Stomach (tissue), 9 donors: Measurements from ENCODE around the gene COMMD9. TPM values are rescaled to one million over a fixed set of nuclear protein-coding genes. Genes with fewer than 3 reads are reported as not detected.
"Not testable (repeated sequence)": the region's sequence is repeated elsewhere in the genome, so short reads cannot be mapped to it uniquely, and the experiment has no call there.

Experiments used
- DNase-seq, 2 donors: peaks; one replicate each; pipeline versions ENCODE4 v3.0.0 to v3.0.0-alpha.2; 2013 to 2019
- H3K27ac ChIP-seq, 5 donors: fragments of 200-600 bp in 4 of 5; sonication (generic) in 4 of 5; one replicate each; pipeline ENCODE4 v1.5.1; 2013 to 2019; ENCODE audit warnings: mild to moderate bottlenecking in 1 of 5, moderate library complexity in 1 of 5
- H3K27me3 ChIP-seq, 3 donors: fragments of 200-600 bp; sonication (generic); one replicate each; pipeline ENCODE4 v1.5.1; 2017 to 2019; ENCODE audit warnings: mixed run types in 1 of 3
- H3K36me3 ChIP-seq, 4 donors: fragments of 200-600 bp; sonication (generic); 1 replicate in 3 of 4; 2 replicates in 1 of 4; pipeline ENCODE4 v1.5.1; 2016 to 2019
- H3K4me1 ChIP-seq, 4 donors: fragments of 200-600 bp; sonication (generic); one replicate each; pipeline ENCODE4 v1.5.1; 2016 to 2019
- H3K4me3 ChIP-seq, 4 donors: fragments of 200-600 bp; sonication (generic) in 3 of 4; one replicate each; pipeline ENCODE4 v1.5.1; 2016 to 2019; ENCODE audit warnings: mild to moderate bottlenecking in 1 of 4
- H3K9me3 ChIP-seq, 4 donors: fragments of 200-600 bp; sonication (generic); one replicate each; pipeline ENCODE4 v1.5.1; 2016 to 2019
- CTCF ChIP-seq, 7 experiments: fragments of 450-650 bp in 4 of 7; fragments of 200-600 bp in 3 of 7; sonication (generic) in 3 of 7; IDR thresholded peaks; one replicate each; pipeline ENCODE4 v1.5.1; 2016 to 2019; ENCODE audit warnings: antibody characterized with exemption in 7 of 7, control low read depth in 2 of 7, mild to moderate bottlenecking in 1 of 7
- EP300 ChIP-seq: sonication (generic); formaldehyde crosslinking; IDR thresholded peaks from one replicate; pipeline ENCODE4 v1.6.1; 2017; ENCODE audit warnings: antibody characterized with exemption
- POLR2A ChIP-seq, 4 donors: fragments of 450-650 bp; IDR thresholded peaks; one replicate each; pipeline ENCODE4 v1.6.1; 2016; ENCODE audit warnings: antibody characterized with exemption in 4 of 4, control low read depth in 2 of 4, mild to moderate bottlenecking in 1 of 4, moderate library complexity in 1 of 4
- POLR2AphosphoS5 ChIP-seq, 3 donors: sonication (generic); formaldehyde crosslinking; IDR thresholded peaks; one replicate each; pipeline ENCODE4 v1.6.1; 2016; ENCODE audit warnings: antibody characterized with exemption in 3 of 3
- WGBS, 5 donors: extraction: QIAGEN DNeasy Blood & Tissue Kit in 3 of 5; methylation state at CpG; one replicate each; pipeline versions ENCODE4 v1.1.5 to v1.1.7; 2013 to 2018; 5-methylcytosine and 5-hydroxymethylcytosine counted together
- intact Hi-C: fragments of 100-400 bp; cut with DNase I; formaldehyde crosslinking; loops from one replicate; pipeline ENCODE4 v1.15.1; 2023; ENCODE audit warnings: low total_unique reads
- polyA plus RNA-seq, 3 donors: library from polyadenylated mRNA; stranded (reverse); fragments of 200-250 nt; gene quantifications; one replicate each; pipeline ENCODE4 v1.2.3, GENCODE V29; 2013
- total RNA-seq, 5 donors: library from RNA; depleted of rRNA; stranded (reverse); fragments of >200 nt; gene quantifications; one replicate each; pipeline versions ENCODE4 v1.1.0 to v1.2.3, GENCODE V29; 2014 to 2016
- donor health status: healthy with polysubstance abuse.
- donor health status: Bipolar disorder and iron deficiency.
- donor health status: healthy.

COMMD9 gene
- total and polyA plus RNA-seq, 8 donors: 2.9 to 53.8 (median 31.2) TPM

DNA sequence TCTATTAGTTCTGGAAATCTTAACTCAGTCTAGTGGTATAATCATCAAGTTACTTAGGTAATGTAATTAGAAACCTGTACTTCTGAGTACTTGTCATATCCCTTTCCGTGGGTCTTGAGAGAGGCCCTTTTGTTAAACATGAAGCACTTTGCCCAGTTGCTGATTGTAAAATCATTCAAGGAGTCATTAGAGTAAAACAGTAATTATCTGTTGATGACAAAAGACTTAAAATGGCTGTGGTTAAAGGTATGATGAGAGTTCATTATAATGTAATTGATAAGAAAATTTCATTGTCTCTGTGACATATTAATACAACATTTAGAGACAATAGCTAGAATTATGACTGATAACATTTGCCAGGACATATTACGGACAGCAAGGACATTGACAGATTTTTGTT is 41.2 kb upstream of the COMMD9 start:
- TF ChIP-seq POLR2A (IDR thresholded peaks at IDR 0.05) (no peak), CTCF (IDR thresholded peaks at IDR 0.05) (no peak), EP300 (no peak), POLR2AphosphoS5 (IDR thresholded peaks at IDR 0.05) (no peak)
- intact Hi-C loops: no loop called here
- no peak for DNase-seq

GRCh38 chr11:36328966-36329673 is 39.9 kb upstream of the COMMD9 start:
- WGBS, 5 donors: 56 to 79% (median 66%) methylated on average over 2 of the region's 2 CpGs
- intact Hi-C loops: no loop called here
- no peaks in the 10 kb centered on the region for H3K9me3 ChIP-seq

More for the DNA sequence above, 41.2 kb upstream of the COMMD9 start:
- Histone ChIP-seq H3K27me3 (no peaks in the 10 kb centered on the region), H3K27ac (no peak overlapping the region), H3K4me1 (no peaks in the 10 kb centered on the region), H3K36me3 (no peaks in the 10 kb centered on the region), H3K9me3 (no peaks in the 10 kb centered on the region), H3K4me3 (no peak overlapping the region)
- whole genome bisulfite sequencing, 5 donors: 70 to 93% (median 83%) methylated on average over 2 of the region's 2 CpGs

DNA sequence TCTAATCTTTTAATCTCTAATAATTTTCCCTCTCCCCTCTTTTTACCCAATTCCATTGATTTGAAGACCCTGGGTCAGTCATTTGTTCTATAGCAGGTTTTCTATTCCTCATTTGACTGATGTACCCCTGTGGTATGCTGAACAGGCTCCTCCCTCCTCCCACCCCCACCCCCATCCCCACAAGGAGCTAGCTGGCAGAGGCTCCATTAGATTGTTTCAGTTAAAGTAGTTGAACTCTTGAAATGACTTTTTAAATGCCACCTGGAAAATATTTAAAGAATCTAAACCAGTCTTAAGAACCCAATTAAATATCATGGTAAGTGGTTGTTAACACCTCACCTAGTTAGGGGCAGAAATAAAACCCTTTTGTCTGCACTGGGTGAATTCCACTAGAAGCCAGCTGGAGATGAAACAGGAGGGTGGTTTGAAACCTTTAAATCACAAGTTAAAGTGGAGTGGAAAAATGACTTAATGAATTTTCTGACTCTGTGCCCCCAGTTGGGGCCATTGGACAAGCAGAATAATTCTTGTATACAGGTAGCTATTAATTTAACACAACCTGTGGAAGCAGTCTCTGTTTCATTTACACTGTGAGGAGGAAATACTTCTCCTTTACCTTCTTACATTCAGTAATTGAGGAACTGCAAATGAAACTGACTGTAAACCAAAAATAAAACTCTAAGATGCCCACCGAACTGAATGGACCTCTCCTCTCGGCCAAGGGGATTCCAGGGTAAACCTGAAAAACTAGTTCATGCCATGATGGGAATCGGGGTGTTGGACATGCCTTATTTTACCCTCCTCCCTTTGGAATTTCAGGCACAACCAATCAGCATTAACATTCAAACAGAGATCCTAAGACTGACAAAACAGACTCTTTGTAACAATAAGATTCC is 37.5 kb upstream of the COMMD9 start:
- Histone ChIP-seq H3K27me3 (no peaks in the 10 kb centered on the region), H3K27ac (no peak overlapping the region), H3K9me3 (no peaks in the 10 kb centered on the region), H3K4me3 (no peak overlapping the region), H3K36me3 (no peaks in the 10 kb centered on the region), H3K4me1 (no peaks in the 10 kb centered on the region)
- no peak for DNase-seq
- TF ChIP-seq EP300 (no peak), POLR2AphosphoS5 (IDR thresholded peaks at IDR 0.05) (no peak), POLR2A (IDR thresholded peaks at IDR 0.05) (no peak), CTCF (IDR thresholded peaks at IDR 0.05) (no peak)
- intact Hi-C loops: no loop called here
- 49 to 61% (median 51%) methylated on average over 3 of the region's 3 CpGs for WGBS, 5 donors

More at GRCh38 chr11:36328966-36329673, 39.9 kb upstream of the COMMD9 start:
- Histone ChIP-seq H3K27me3 (no peaks in the 10 kb centered on the region), H3K4me1 (no peaks in the 10 kb centered on the region), H3K36me3 (no peaks in the 10 kb centered on the region), H3K4me3 (no peak overlapping the region), H3K27ac (no peak overlapping the region)
- TF ChIP-seq POLR2AphosphoS5 (IDR thresholded peaks at IDR 0.05) (no peak), CTCF (IDR thresholded peaks at IDR 0.05) (no peak)
- DNase-seq: no peak

DNA sequence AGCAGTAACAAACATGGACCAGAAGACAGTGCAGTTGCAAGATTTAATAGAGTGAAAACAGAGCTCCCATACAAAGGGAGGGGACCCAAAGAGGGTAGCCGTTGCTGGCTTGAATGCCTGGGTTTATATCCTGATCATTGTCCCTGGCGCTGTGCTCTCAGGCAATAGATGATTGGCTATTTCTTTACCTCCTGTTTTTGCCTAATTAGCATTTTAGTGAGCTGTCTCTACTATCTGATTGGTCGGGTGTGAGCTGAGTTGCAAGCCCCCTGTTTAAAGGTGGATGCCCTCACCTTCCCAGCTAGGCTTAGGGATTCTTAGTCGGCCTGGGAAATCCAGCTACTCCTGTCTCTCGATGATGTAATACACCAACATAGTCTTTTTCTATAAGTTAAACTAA is 36.2 kb upstream of the COMMD9 start:
- H3K4me3 ChIP-seq, intact Hi-C loops: not testable (repeated sequence)

GRCh38 chr11:36324956-36325355 is 35.7 kb upstream of the COMMD9 start:
- H3K4me3 ChIP-seq, H3K9me3 ChIP-seq, H3K27me3 ChIP-seq, H3K36me3 ChIP-seq, intact Hi-C loops, H3K4me1 ChIP-seq, H3K27ac ChIP-seq, DNase-seq: not testable (repeated sequence)
- 92 to 96% (median 93%) methylated on average over 15 of the region's 15 CpGs for WGBS, 5 donors

More for the DNA sequence above, 36.2 kb upstream of the COMMD9 start:
- H3K9me3 ChIP-seq, H3K27me3 ChIP-seq, H3K4me1 ChIP-seq, H3K27ac ChIP-seq, DNase-seq, H3K36me3 ChIP-seq: not testable (repeated sequence)
- 88 to 96% (median 89%) methylated on average over 5 of the region's 5 CpGs for WGBS, 5 donors
